ENCODE measurements around the gene PRRT2. TPM values are rescaled to one million over a fixed set of nuclear protein-coding genes. Genes with fewer than 3 reads are reported as not detected.
A peak's percentile ranks its signal among the peaks of the same experiment; 100 is the strongest.

Gene PRRT2
- total RNA-seq, 2 experiments from 2014 or later = 0.09 to 3.4 TPM

DNA sequence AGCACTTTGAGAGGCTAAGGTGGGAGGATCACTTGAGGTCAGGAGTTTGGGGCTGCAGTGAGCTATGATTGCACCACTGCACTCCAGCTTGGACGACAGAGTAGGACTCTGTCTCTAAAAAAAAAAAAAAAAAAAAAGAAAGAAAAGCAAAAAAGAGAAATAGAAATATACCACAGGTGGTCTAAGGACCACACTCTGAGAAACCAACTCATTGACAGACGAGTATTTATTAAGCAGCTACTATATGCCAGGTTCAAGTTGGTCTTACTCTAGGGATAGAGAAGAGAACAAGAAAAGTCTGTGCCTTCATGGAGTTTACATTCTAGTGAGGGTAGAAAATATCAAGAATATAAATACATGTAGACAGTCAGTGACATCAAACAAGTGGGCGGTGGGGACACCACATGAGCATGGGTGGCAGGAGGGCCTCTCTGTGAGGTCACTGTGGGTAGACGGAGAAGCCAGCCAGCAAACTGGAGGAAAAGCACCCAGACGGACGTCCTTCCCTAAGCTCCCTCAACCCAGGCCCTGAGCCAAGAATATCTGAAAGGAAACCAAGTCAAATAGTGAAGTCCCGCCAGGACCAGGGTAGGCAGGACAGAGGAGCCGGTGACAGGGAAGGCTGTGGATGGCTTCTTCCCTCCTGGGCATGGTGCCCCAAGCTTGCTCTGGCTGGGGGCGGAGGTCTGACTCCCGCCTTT lies 46.3 kb downstream of the PRRT2 start:
- CTCF ChIA-PET (ENCODE audit: unreplicated experiment) = no interaction called here
- Histone ChIP-seq H4K20me1 (ENCODE audit: insufficient read depth, low read length) (no peaks in the 10 kb centered on the region), H3K27ac (ENCODE audit: low read depth, low read length, poor library complexity, severe bottlenecking) (no peak overlapping the region), H3K36me3 (ENCODE audit: insufficient read depth, low read length) (peaks cover 23% of the 10 kb centered on the region; the same call in 1 of the 2 replicates), H3K4me1 (ENCODE audit: insufficient read depth, low read length, poor library complexity, severe bottlenecking) (peaks cover 7% of the 10 kb centered on the region), H3K4me2 (ENCODE audit: low read length) (no peak overlapping the region), H3K9me2 (ENCODE audit: insufficient read depth, low read length) (no peaks in the 10 kb centered on the region), H3K4me3 (ENCODE audit: low read depth, low read length, poor library complexity, severe bottlenecking) (no peak overlapping the region), H3K9me3 (ENCODE audit: low read length) (no peaks in the 10 kb centered on the region), H3K79me2 (ENCODE audit: insufficient read depth, low read depth, low read length) (peaks cover 8% of the 10 kb centered on the region; the same call in 1 of the 2 replicates), H2AFZ (ENCODE audit: low read length) (no peak overlapping the region)
- no peak for DNase-seq (ENCODE audit: low spot score)
- TF ChIP-seq, protein P1, sequence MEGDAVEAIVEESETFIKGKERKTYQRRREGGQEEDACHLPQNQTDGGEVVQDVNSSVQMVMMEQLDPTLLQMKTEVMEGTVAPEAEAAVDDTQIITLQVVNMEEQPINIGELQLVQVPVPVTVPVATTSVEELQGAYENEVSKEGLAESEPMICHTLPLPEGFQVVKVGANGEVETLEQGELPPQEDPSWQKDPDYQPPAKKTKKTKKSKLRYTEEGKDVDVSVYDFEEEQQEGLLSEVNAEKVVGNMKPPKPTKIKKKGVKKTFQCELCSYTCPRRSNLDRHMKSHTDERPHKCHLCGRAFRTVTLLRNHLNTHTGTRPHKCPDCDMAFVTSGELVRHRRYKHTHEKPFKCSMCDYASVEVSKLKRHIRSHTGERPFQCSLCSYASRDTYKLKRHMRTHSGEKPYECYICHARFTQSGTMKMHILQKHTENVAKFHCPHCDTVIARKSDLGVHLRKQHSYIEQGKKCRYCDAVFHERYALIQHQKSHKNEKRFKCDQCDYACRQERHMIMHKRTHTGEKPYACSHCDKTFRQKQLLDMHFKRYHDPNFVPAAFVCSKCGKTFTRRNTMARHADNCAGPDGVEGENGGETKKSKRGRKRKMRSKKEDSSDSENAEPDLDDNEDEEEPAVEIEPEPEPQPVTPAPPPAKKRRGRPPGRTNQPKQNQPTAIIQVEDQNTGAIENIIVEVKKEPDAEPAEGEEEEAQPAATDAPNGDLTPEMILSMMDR (conservative IDR thresholded peaks at IDR 0.05; ENCODE audit: low read length) = no peak
- TF ChIP-seq EZH2phosphoT487 (IDR thresholded peaks at IDR 0.05; ENCODE audit: borderline replicate concordance, low read depth, low read length) = no peak
- POLR2A ChIA-PET = no interaction called here
- BruUV-seq (replicated peaks) = TSS peak; percentile 55
- intact Hi-C loops (cut with micrococcal nuclease; ENCODE audit: unreplicated experiment) = no loop called here

DNA sequence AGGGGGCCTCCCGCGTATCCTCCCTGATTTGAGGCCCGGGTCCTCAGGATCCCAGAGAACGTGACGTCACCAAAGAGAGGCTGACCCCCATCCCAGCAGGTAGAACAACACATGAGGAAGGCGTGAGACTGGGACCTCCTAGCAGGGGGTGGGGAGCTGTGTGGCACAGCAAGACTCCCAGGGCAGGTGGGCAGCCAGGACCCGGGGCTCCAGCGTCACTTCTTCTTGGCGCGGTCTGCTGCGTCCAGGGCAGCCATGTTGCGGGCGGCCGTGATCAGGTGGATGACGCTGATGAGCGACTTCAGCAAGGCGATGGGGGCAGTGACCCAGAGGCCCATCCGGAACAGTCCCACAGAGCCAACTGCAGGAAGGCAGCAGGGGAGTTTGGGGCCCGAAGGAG lies 47.0 kb downstream of the PRRT2 start:
- CTCF ChIA-PET (ENCODE audit: unreplicated experiment) = no interaction called here

More for the DNA sequence above, 47.0 kb downstream of the PRRT2 start:
- Histone ChIP-seq H3K9me3 (ENCODE audit: low read length) (no peaks in the 10 kb centered on the region), H3K27ac (ENCODE audit: low read depth, low read length, poor library complexity, severe bottlenecking) (no peak overlapping the region), H3K4me3 (ENCODE audit: low read depth, low read length, poor library complexity, severe bottlenecking) (no peak overlapping the region), H3K79me2 (ENCODE audit: insufficient read depth, low read depth, low read length) (peaks cover 8% of the 10 kb centered on the region; the same call in 1 of the 2 replicates), H4K20me1 (ENCODE audit: insufficient read depth, low read length) (no peaks in the 10 kb centered on the region), H2AFZ (ENCODE audit: low read length) (no peak overlapping the region), H3K4me1 (ENCODE audit: insufficient read depth, low read length, poor library complexity, severe bottlenecking) (peaks cover 11% of the 10 kb centered on the region), H3K36me3 (ENCODE audit: insufficient read depth, low read length) (peaks cover 23% of the 10 kb centered on the region; the same call in 1 of the 2 replicates), H3K4me2 (ENCODE audit: low read length) (no peak overlapping the region), H3K9me2 (ENCODE audit: insufficient read depth, low read length) (no peaks in the 10 kb centered on the region)
- intact Hi-C loops (cut with micrococcal nuclease; ENCODE audit: unreplicated experiment) = no loop called here
- no peak for TF ChIP-seq EZH2phosphoT487 (IDR thresholded peaks at IDR 0.05; ENCODE audit: borderline replicate concordance, low read depth, low read length)
- TF ChIP-seq, protein P1 (conservative IDR thresholded peaks at IDR 0.05; ENCODE audit: low read length) = no peak
- BruUV-seq (replicated peaks) = no TSS peak
- POLR2A ChIA-PET = no interaction called here
- DNase-seq (ENCODE audit: low spot score) = no peak

Measured in OCI-LY7 (cell line).